LHCN-M2 (cell line): Measurements from ENCODE around the gene DUSP1. TPM values are rescaled to one million over a fixed set of nuclear protein-coding genes. Genes with fewer than 3 reads are reported as not detected.

Experiments
- DNase-seq: peaks from one replicate; pipeline ENCODE4 v3.0.0-alpha.2; 2012; ENCODE audit warnings: low read depth
- total RNA-seq: library from RNA; depleted of rRNA; stranded (reverse); fragments of >200 nt; gene quantifications from 2 replicates; pipeline ENCODE4 v1.2.3, GENCODE V29; 2014; rRNA removed

DUSP1 gene
- total RNA-seq, 1 experiment from 2014 or later, result 87.6 TPM

DNA sequence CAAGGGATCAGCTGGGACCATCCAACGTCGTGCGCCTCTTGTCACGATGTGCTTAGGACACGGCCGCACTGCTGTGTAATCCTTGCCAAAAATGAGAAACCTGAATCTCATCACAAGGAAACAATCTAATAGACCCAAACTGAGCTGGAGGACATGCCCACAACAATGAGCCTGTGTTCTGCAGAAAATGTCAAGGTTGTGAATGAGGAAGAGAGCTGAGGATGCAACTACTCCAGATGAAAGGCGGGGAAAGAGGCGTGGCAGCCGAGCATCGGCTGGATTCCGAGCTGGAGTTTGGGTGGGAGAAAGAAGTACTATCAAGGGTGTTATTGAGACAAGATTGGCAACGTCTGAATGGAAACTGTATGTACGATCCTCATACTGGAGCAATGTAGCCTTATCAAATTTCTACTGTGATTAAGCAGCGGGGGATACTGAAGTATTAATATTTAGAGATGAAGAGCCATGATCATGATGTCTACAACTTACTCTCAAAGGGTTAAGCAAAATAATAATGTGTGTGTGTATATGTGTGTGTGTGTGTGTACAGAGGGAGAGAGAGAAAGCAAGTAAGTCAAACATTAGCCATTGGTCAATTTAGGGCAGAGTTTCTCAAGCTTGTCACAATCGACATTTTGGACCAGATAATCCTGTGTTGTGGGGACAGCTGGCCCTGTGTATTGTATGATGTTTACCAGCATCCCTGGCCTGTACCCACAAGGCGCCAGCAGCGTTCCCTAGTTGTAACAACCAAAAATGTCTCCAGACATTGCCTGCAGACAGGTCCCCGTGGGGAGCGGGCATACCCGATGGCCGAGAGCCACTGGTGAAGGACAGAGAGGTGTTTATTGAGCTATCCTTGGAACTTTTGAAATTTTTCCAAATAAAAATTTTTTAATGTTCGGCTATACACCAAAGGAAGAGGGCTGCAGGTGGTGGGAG, 46.5 kb downstream of the DUSP1 start:
- no peak for DNase-seq

DNA sequence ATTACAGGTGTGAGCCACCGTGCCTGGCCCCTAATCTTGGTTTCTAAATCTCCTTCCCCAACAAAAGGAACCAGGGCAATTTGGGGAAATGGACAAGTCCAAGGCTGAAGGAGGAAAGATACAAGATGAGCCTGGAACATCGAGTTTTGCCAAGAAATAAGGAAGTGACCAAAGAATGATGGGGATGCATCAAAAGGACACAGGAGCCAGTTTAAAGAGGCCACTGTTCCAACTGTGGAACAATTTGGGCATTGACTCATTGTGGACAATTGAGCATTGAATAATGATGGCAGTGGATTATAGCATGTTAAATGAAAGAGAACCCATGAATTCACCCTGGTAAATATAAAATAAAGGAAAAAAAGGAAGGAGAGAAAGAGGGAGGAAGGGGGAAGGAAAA, 47.5 kb downstream of the DUSP1 start:
- no peak for DNase-seq

DNA sequence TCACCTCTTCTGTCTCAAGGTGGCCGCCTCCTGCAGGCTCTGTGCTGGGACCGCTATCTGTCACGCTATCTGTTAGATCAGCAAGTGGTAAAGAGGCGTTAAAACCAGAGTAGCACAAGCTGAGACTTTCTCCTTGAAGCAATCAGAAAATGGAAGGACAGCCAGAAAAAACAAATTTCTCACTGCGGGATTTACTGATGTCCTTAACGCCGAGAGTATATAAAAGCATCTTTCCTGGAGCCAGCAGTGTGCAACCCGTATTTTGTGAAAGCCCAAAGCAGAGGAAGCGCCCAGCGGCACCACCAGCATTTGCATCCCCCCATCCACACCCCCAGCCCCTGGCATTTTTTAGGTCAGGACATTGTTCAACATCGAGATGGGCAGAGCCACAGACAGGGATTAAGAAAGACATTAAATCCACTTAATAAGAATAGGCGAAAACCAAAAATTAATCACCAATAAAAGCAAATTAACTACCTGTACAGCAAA, 48.6 kb downstream of the DUSP1 start:
- DNase-seq, result no peak

DNA sequence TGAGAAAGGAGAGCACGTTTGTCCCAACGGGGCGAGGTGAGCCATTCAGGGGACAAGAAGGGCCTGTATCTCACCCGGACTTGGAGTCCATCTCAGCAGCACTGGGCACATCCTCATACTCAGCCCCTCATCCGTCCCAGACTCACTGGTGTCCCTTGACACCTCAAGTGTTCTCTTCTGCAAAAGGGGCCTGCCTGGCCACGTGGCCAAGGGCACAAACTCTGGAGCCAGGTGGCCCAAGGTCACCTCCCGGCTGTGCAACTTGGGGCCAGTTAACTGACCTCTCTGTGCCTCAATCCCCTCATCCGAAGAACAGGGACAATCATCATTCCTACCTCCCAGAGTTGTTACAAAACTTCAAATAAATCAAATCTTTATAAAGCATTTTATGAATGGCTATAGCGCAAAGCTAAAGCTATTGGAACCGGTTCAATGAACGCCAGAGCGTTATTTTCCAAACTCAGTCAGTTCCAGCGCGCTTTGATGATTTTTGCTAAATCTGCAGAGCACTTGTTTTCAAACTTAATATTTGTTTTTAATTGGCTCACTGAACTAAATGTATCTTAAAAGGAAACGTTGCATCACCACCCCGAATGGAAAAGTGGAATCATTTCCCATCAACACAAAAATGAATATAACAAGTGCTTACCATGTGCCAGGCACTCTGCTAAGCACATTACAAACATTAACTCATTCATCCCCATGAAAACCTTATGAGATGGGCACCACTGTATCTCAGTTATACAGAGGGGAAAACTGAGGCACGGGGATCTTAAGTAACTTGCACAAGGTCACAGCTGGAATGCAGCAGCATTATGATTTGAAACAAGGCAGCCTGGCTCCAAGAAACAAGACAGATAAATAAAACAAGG, 49.3 kb downstream of the DUSP1 start:
- DNase-seq, result no peak

DNA sequence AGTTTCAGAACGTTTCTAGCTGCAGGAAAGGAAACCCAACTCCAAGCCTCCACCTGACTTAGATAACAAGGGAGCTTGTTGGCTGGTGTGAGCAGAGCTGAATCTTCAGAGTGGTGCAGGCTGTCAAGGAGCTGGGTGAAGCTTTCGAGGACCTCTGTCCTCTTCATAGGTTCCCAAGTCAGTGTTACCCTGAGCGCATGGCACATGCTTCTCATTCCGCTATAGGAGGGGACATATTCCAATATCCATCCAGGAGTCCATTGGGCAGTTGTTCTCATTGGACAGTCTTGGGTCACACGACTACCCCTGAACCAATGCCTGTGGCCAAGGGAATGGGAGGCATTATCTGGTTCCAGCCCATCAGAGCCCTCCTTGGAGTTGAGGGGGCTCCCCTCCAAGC, 50.3 kb downstream of the DUSP1 start:
- no peak for DNase-seq

DNA sequence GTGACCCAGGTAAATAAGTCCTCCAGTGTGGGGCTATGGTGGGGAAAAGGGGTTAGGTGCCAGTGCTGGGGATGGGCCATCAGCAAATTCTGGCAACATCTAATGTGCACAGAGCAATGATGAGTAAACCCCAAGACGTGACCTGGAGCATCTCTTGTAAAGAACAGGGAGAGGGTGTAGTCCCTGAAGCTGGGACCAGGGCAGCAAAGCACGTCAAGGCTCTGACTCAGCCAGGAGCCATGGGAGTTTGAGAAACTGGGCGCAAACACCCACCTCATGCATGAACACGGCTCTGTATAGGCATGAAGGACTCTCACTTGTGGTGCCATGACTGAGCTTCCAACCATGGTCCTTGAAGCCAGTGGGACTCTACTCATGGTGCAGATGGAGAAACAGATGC, 51.8 kb downstream of the DUSP1 start:
- no peak for DNase-seq

DNA sequence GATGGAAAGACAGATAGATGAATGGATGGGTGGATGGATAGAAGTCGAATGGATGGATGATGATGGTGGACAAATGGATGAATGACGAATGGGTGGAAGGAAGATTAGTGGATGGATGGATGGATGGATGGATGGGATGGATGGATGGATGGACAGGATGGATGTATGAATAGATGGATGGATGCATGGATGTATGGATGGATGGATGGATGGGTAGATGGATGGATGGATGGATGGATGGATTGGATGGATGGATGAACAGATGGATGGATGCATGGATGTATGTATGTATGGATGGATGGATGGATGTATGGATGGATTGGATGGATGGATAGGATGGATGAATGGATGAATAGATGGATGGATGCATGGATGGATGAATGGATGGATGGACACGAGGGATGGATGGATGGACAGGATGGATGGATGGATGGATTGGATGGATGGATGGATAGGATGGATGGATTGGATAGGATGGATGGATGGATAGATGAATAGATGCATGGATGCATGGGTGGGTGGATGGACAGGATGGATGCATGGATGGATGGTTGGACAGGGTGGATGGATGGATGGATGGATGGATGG, 52.4 kb downstream of the DUSP1 start:
- DNase-seq, result no peak

Other genes with a start within 250 kb of the DUSP1 start
- gene NEURL1B, start 129.9 kb downstream of the DUSP1 start, total RNA-seq, result 12.3 and 14.6 TPM in 2 replicates
- gene ERGIC1, start 63.1 kb upstream of the DUSP1 start, total RNA-seq, result 152 and 158 TPM in 2 replicates
- 63.0 and 64.3 TPM in 2 replicates for gene RPL26L1, start 188.2 kb upstream of the DUSP1 start, total RNA-seq
- gene ATP6V0E1, start 212.6 kb upstream of the DUSP1 start, total RNA-seq, result 165 and 195 TPM in 2 replicates